PC-3 (cell line): ENCODE measurements around the gene HSPA6. TPM values are rescaled to one million over a fixed set of nuclear protein-coding genes. Genes with fewer than 3 reads are reported as not detected.
"Not testable (repeated sequence)": the region's sequence is repeated elsewhere in the genome, so short reads cannot be mapped to it uniquely, and the experiment has no call there.

Experiments used
- ATAC-seq: fragments of 200-7000 bp; cut with Tn5 transposase; 2 replicates; pipeline ENCODE4 v1.9.1; 2020; ENCODE audit warnings: mild to moderate bottlenecking, moderate library complexity
- BruUV-seq: library from RNA; stranded (reverse); fragments of 400-500 nt; replicated peaks from 2 replicates; lab custom pipeline; 2021; lab: Mats Ljungman, UMichigan
- CTCF ChIA-PET: fragments of 300-600 bp; sonication (Branson Sonifier 250); formaldehyde crosslinking; loops from one replicate; lab custom pipeline; 2022; ENCODE audit warnings: antibody characterized with exemption; lab: Charles Lee
- POLR2A ChIA-PET: fragments of 300-600 bp; sonication (Branson Sonifier 250); formaldehyde crosslinking; loops from one replicate; lab custom pipeline; 2022; ENCODE audit warnings: antibody characterized with exemption; ENCODE audit not compliant: unreplicated experiment; lab: Charles Lee
- DNase-seq: peaks from one replicate; pipeline ENCODE4 v3.0.0-alpha.2; 2015
- H2AFZ ChIP-seq: fragments of 300-600 bp; sonication (generic); 2 replicates; pipeline ENCODE4 v1.6.0; 2016; ENCODE audit warnings: antibody characterized with exemption, low read length
- H3F3A ChIP-seq: fragments of 300-600 bp; sonication (generic); one replicate; pipeline ENCODE4 v1.6.0; 2017; ENCODE audit warnings: antibody characterized with exemption, low read length, control low read depth, mild to moderate bottlenecking; ENCODE audit not compliant: unreplicated experiment
- H3K27ac ChIP-seq: fragments of 300-600 bp; sonication (generic); 2 replicates; pipeline ENCODE4 v1.5.1; 2016; ENCODE audit warnings: mild to moderate bottlenecking, low read length
- H3K27me3 ChIP-seq: fragments of 300-600 bp; sonication (generic); 2 replicates; pipeline ENCODE4 v1.6.1; 2016; ENCODE audit warnings: low read length, mixed read lengths
- H3K36me3 ChIP-seq: fragments of 300-600 bp; sonication (generic); 2 replicates; pipeline ENCODE4 v1.6.1; 2016; ENCODE audit warnings: low read depth, mixed run types, low read length, mixed read lengths
- H3K4me1 ChIP-seq: fragments of 300-600 bp; sonication (generic); 2 replicates; pipeline ENCODE4 v1.5.1; 2016; ENCODE audit warnings: low read length; ENCODE audit not compliant: insufficient read depth
- H3K4me2 ChIP-seq: fragments of 300-600 bp; sonication (generic); 2 replicates; pipeline ENCODE4 v1.6.0; 2016; ENCODE audit warnings: low read length
- H3K4me3 ChIP-seq: fragments of 300-600 bp; sonication (generic); 2 replicates; pipeline ENCODE4 v1.5.1; 2016; ENCODE audit warnings: mild to moderate bottlenecking, low read length, mixed read lengths
- H3K79me2 ChIP-seq: fragments of 300-600 bp; sonication (generic); 2 replicates; pipeline ENCODE4 v1.6.1; 2017; ENCODE audit warnings: low read length, mixed read lengths
- H3K9ac ChIP-seq: fragments of 300-600 bp; sonication (generic); 2 replicates; pipeline ENCODE4 v1.6.0; 2016; ENCODE audit warnings: mild to moderate bottlenecking, low read length
- H3K9me2 ChIP-seq: fragments of 300-600 bp; sonication (generic); replicated peaks from 2 replicates; pipeline ENCODE4 v1.6.1; 2016; ENCODE audit warnings: mixed run types, low read length, mixed read lengths
- H3K9me3 ChIP-seq: fragments of 300-600 bp; sonication (generic); 2 replicates; pipeline ENCODE4 v1.6.1; 2016; ENCODE audit warnings: low read length, mixed read lengths
- H4K20me1 ChIP-seq: fragments of 300-600 bp; sonication (generic); 2 replicates; pipeline ENCODE4 v1.6.1; 2016; ENCODE audit warnings: low read length, mixed read lengths
- CTCF ChIP-seq: fragments of 300-600 bp; sonication (generic); conservative IDR thresholded peaks from 2 replicates; pipeline ENCODE4 v1.5.1; 2017; ENCODE audit warnings: antibody characterized with exemption, low read depth, mild to moderate bottlenecking, low read length
- intact Hi-C: fragments of 100-400 bp; cut with micrococcal nuclease; formaldehyde crosslinking; loops from 2 replicates; pipeline ENCODE4 v1.9.0; 2023
- total RNA-seq: library from RNA; depleted of rRNA; stranded (reverse); fragments of >200 nt; gene quantifications from 2 replicates; pipeline ENCODE4 v1.2.3, GENCODE V29; 2014

Gene HSPA6
- total RNA-seq, 1 experiment from 2014 or later: 4.3 TPM

GRCh38 chr1:161537068-161537669 is 12.8 kb downstream of the HSPA6 start:
- DNase-seq, H3F3A ChIP-seq, H3K36me3 ChIP-seq, H3K9me3 ChIP-seq, H3K9ac ChIP-seq, H3K4me3 ChIP-seq, H3K27ac ChIP-seq, H3K4me1 ChIP-seq, H3K27me3 ChIP-seq, BruUV-seq, ATAC-seq, H3K9me2 ChIP-seq, POLR2A ChIA-PET, H3K79me2 ChIP-seq, H3K4me2 ChIP-seq, CTCF ChIA-PET, H4K20me1 ChIP-seq, H2AFZ ChIP-seq: not testable (repeated sequence)
- intact Hi-C loops: loop anchor here (10.0 kb wide), 1 partner anchor 142 kb away; no protein-coding TSS in a partner anchor

DNA sequence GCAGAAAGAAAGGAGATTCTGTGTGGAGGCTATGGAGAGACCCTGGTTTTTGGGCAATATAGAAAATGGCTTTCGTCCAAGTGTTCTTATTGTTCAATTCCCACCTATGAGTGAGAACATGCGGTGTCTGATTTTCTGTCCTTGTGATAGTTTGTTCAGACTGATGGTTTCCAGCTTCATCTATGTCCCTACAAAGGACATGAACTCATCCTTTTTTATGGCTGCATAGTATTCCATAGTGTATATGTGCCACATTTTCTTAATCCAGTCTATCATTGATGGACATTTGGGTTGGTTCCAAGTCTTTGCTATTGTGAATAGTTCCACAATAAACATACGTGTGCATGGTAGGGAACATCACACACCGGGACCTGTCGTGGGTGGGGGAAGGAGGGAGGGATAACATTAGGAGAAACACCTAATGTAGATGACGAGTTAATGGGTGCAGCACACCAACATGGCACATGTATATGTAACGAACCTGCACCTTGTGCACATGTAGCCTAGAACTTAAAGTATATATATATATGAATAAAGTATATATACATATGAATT is 14.7 kb downstream of the HSPA6 start:
- H3K36me3 ChIP-seq, BruUV-seq, H3K4me1 ChIP-seq, H3K9ac ChIP-seq, H3K79me2 ChIP-seq, CTCF ChIA-PET, POLR2A ChIA-PET, H4K20me1 ChIP-seq, H3K27me3 ChIP-seq, H3K9me2 ChIP-seq, ATAC-seq, H3F3A ChIP-seq, H3K27ac ChIP-seq, H3K9me3 ChIP-seq: not testable (repeated sequence)
- DNase-seq: peak; percentile 26
- intact Hi-C loops: loop anchor here (10.0 kb wide), 1 partner anchor 144 kb away; no protein-coding TSS in a partner anchor
- H3K4me3 ChIP-seq: peak overlapping the region; percentile 75
- peak overlapping the region; percentile 90 for H2AFZ ChIP-seq
- peak overlapping the region; percentile 77 for H3K4me2 ChIP-seq

GRCh38 chr1:161539731-161540569 is 15.6 kb downstream of the HSPA6 start:
- ChIA-PET POLR2A (interaction anchor here (0.6 kb wide), 1 partner anchor 24 kb away, joined by 3 read pairs; no protein-coding TSS in a partner anchor), CTCF (interaction anchor here (0.7 kb wide), 1 partner anchor 199 kb away, joined by 4 read pairs; no protein-coding TSS in a partner anchor)
- not testable (repeated sequence) for H4K20me1 ChIP-seq, H3K36me3 ChIP-seq, H3F3A ChIP-seq, H3K79me2 ChIP-seq, H3K4me1 ChIP-seq, H3K9me2 ChIP-seq, H3K27me3 ChIP-seq, H3K9me3 ChIP-seq
- intact Hi-C loops: loop anchor here (10.0 kb wide), 1 partner anchor 145 kb away; no protein-coding TSS in a partner anchor
- DNase-seq: peak; percentile 99
- H3K9ac ChIP-seq: peak overlapping the region; percentile 45
- peak overlapping the region; percentile 51 for H3K27ac ChIP-seq
- BruUV-seq: TSS peak; percentile 99
- 0 out of 2 replicates have a peak, but pooled peaks have one; percentile 13 for TF ChIP-seq CTCF
- peak overlapping the region; percentile 77 for H3K4me2 ChIP-seq
- ATAC-seq: peak; percentile 86
- peak overlapping the region; percentile 75 for H3K4me3 ChIP-seq
- H2AFZ ChIP-seq: peak overlapping the region; percentile 90

GRCh38 chr1:161540570-161540960 is 16.2 kb downstream of the HSPA6 start:
- H3K36me3 ChIP-seq, H3F3A ChIP-seq, H3K9ac ChIP-seq, H3K79me2 ChIP-seq, H4K20me1 ChIP-seq, BruUV-seq, intact Hi-C loops, POLR2A ChIA-PET, H3K9me3 ChIP-seq, H3K4me1 ChIP-seq, H3K27me3 ChIP-seq, H3K27ac ChIP-seq, CTCF ChIA-PET, H3K9me2 ChIP-seq: not testable (repeated sequence)
- Histone ChIP-seq H2AFZ (peak overlapping the region; percentile 90), H3K4me2 (peak overlapping the region; percentile 77), H3K4me3 (peak overlapping the region; percentile 75)
- ATAC-seq (peak; percentile 27), DNase-seq (peak; percentile 46)

- BruUV-seq, H3K27me3 ChIP-seq, H3K9me3 ChIP-seq, H4K20me1 ChIP-seq, ATAC-seq, H2AFZ ChIP-seq, H3K79me2 ChIP-seq, H3K4me2 ChIP-seq, H3K4me1 ChIP-seq, intact Hi-C loops, H3K4me3 ChIP-seq, H3K9ac ChIP-seq, H3K27ac ChIP-seq, POLR2A ChIA-PET, CTCF ChIA-PET, H3K9me2 ChIP-seq, H3K36me3 ChIP-seq, H3F3A ChIP-seq, DNase-seq: not testable (repeated sequence)
Observed at GRCh38 chr1:161542091-161542559, 17.8 kb downstream of the HSPA6 start.
